Vagina (tissue), 2 donors: ENCODE results near the gene CCDC85C. TPM values are rescaled to one million over a fixed set of nuclear protein-coding genes. Genes with fewer than 3 reads are reported as not detected.

Source experiments
- DNase-seq, 2 donors: peaks; one replicate each; pipeline ENCODE4 v3.0.0-alpha.2; 2017; ENCODE audit errors: extremely low spot score in 2 of 2
- H3K27ac ChIP-seq: fragments of 200-600 bp; sonication (generic); one replicate; pipeline ENCODE4 v1.5.1; 2019
- H3K27me3 ChIP-seq: fragments of 200-600 bp; sonication (generic); one replicate; pipeline ENCODE4 v1.5.1; 2019
- H3K36me3 ChIP-seq, 2 donors: fragments of 200-600 bp; sonication (generic); one replicate each; pipeline ENCODE4 v1.5.1; 2017 to 2019
- H3K4me1 ChIP-seq: fragments of 200-600 bp; sonication (generic); one replicate; pipeline ENCODE4 v1.5.1; 2019
- H3K4me3 ChIP-seq, 2 donors: fragments of 200-600 bp; sonication (generic); 1 replicate in 1 of 2; 2 replicates in 1 of 2; pipeline ENCODE4 v1.5.1; 2016 to 2019
- H3K9me3 ChIP-seq: fragments of 200-600 bp; sonication (generic); one replicate; pipeline ENCODE4 v1.5.1; 2019
- CTCF ChIP-seq, 3 experiments: fragments of 450-650 bp in 2 of 3; fragments of 200-600 bp in 1 of 3; sonication (generic) in 1 of 3; IDR thresholded peaks; one replicate each; pipeline ENCODE4 v1.5.1; 2017 to 2019; ENCODE audit warnings: antibody characterized with exemption in 3 of 3, mild to moderate bottlenecking in 2 of 3, moderate library complexity in 2 of 3
- POLR2A ChIP-seq, 2 donors: fragments of 450-650 bp; IDR thresholded peaks; one replicate each; pipeline ENCODE4 v1.6.1; 2017; ENCODE audit warnings: antibody characterized with exemption in 2 of 2, mild to moderate bottlenecking in 2 of 2, moderate library complexity in 2 of 2
- POLR2AphosphoS5 ChIP-seq, 2 donors: sonication (generic); formaldehyde crosslinking; IDR thresholded peaks; one replicate each; pipeline ENCODE4 v1.9.0; 2017; ENCODE audit warnings: antibody characterized with exemption in 2 of 2, mild to moderate bottlenecking in 2 of 2, low read depth in 1 of 2; ENCODE audit not compliant: insufficient read depth in 1 of 2
- intact Hi-C: fragments of 100-400 bp; cut with DNase I; formaldehyde crosslinking; loops from one replicate; pipeline ENCODE4 v1.15.1; 2023
- total RNA-seq: library from RNA; depleted of rRNA; stranded (reverse); fragments of >200 nt; gene quantifications from one replicate; pipeline ENCODE4 v1.2.3, GENCODE V29; 2016

Gene CCDC85C
- total RNA-seq, 1 donor from 2014 or later: 6.9 TPM

- intact Hi-C loops: no loop called here
- DNase-seq: no peak
- H3K27me3 ChIP-seq: no peaks in the 10 kb centered on the region
- no peak overlapping the region for H3K27ac ChIP-seq
- no peaks in the 10 kb centered on the region for H3K9me3 ChIP-seq
- TF ChIP-seq POLR2A (IDR thresholded peaks at IDR 0.05) (no peak), POLR2AphosphoS5 (IDR thresholded peaks at IDR 0.05; ENCODE audit: insufficient read depth in 1 of 2, low read depth in 1 of 2) (no peak), CTCF (IDR thresholded peaks at IDR 0.05) (no peak)
- H3K36me3 ChIP-seq: no peaks in the 10 kb centered on the region
- no peak overlapping the region for H3K4me3 ChIP-seq
- no peaks in the 10 kb centered on the region for H3K4me1 ChIP-seq
Observed at GRCh38 chr14:99636487-99636886, 32.5 kb upstream of the CCDC85C start.

GRCh38 chr14:99635116-99635515 is 31.1 kb upstream of the CCDC85C start:
- no peak for DNase-seq
- no peaks in the 10 kb centered on the region for H3K9me3 ChIP-seq
- H3K4me1 ChIP-seq: no peaks in the 10 kb centered on the region
- H3K27me3 ChIP-seq: no peaks in the 10 kb centered on the region
- no peak for TF ChIP-seq CTCF (IDR thresholded peaks at IDR 0.05)
- no peak for TF ChIP-seq POLR2AphosphoS5 (IDR thresholded peaks at IDR 0.05; ENCODE audit: insufficient read depth in 1 of 2, low read depth in 1 of 2)
- TF ChIP-seq POLR2A (IDR thresholded peaks at IDR 0.05): no peak
- no peak overlapping the region for H3K4me3 ChIP-seq
- H3K36me3 ChIP-seq: no peaks in the 10 kb centered on the region
- intact Hi-C loops: no loop called here
- H3K27ac ChIP-seq: no peak overlapping the region

GRCh38 chr14:99634443-99634842 is 30.4 kb upstream of the CCDC85C start:
- H3K27me3 ChIP-seq: no peaks in the 10 kb centered on the region
- no peaks in the 10 kb centered on the region for H3K9me3 ChIP-seq
- H3K4me1 ChIP-seq: no peaks in the 10 kb centered on the region
- H3K4me3 ChIP-seq: no peak overlapping the region
- intact Hi-C loops: no loop called here
- H3K27ac ChIP-seq: no peak overlapping the region
- DNase-seq: no peak
- H3K36me3 ChIP-seq: no peaks in the 10 kb centered on the region
- TF ChIP-seq POLR2A (IDR thresholded peaks at IDR 0.05): no peak
- no peak for TF ChIP-seq POLR2AphosphoS5 (IDR thresholded peaks at IDR 0.05; ENCODE audit: insufficient read depth in 1 of 2, low read depth in 1 of 2)
- TF ChIP-seq CTCF (IDR thresholded peaks at IDR 0.05): no peak

GRCh38 chr14:99633918-99634317 is 29.9 kb upstream of the CCDC85C start:
- DNase-seq: no peak
- Histone ChIP-seq H3K36me3 (no peaks in the 10 kb centered on the region), H3K4me3 (no peak overlapping the region), H3K9me3 (no peaks in the 10 kb centered on the region), H3K4me1 (peaks cover 3% of the 10 kb centered on the region), H3K27ac (no peak overlapping the region), H3K27me3 (no peaks in the 10 kb centered on the region)
- intact Hi-C loops: no loop called here
- TF ChIP-seq POLR2A (IDR thresholded peaks at IDR 0.05) (no peak), CTCF (IDR thresholded peaks at IDR 0.05) (no peak), POLR2AphosphoS5 (IDR thresholded peaks at IDR 0.05; ENCODE audit: insufficient read depth in 1 of 2, low read depth in 1 of 2) (no peak)

- H3K27ac ChIP-seq: no peak overlapping the region
- H3K9me3 ChIP-seq: no peaks in the 10 kb centered on the region
- no peaks in the 10 kb centered on the region for H3K36me3 ChIP-seq
- TF ChIP-seq POLR2AphosphoS5 (IDR thresholded peaks at IDR 0.05; ENCODE audit: insufficient read depth in 1 of 2, low read depth in 1 of 2) (no peak), POLR2A (IDR thresholded peaks at IDR 0.05) (no peak), CTCF (IDR thresholded peaks at IDR 0.05) (no peak)
- H3K4me1 ChIP-seq: peaks cover 8% of the 10 kb centered on the region
- no peak overlapping the region for H3K4me3 ChIP-seq
- no peaks in the 10 kb centered on the region for H3K27me3 ChIP-seq
- intact Hi-C loops: no loop called here
- no peak for DNase-seq
Observed at GRCh38 chr14:99633141-99633540, 29.1 kb upstream of the CCDC85C start.
